Stimulated activated CD8-positive, alpha-beta memory T cell treated with anti-CD3 and anti-CD28 coated beads, Interleukin-7, amount 100 ng/mL, for 1 hour (primary cell): ENCODE data around the gene HTR1D.
"Not testable (repeated sequence)": the region's sequence is repeated elsewhere in the genome, so short reads cannot be mapped to it uniquely, and the experiment has no call there.

Experiments
- DNase-seq, 2 donors: peaks; one replicate each; pipeline ENCODE4 v3.0.0-alpha.2; 2020; ENCODE audit warnings: low read depth in 2 of 2

Gene HTR1D

DNA sequence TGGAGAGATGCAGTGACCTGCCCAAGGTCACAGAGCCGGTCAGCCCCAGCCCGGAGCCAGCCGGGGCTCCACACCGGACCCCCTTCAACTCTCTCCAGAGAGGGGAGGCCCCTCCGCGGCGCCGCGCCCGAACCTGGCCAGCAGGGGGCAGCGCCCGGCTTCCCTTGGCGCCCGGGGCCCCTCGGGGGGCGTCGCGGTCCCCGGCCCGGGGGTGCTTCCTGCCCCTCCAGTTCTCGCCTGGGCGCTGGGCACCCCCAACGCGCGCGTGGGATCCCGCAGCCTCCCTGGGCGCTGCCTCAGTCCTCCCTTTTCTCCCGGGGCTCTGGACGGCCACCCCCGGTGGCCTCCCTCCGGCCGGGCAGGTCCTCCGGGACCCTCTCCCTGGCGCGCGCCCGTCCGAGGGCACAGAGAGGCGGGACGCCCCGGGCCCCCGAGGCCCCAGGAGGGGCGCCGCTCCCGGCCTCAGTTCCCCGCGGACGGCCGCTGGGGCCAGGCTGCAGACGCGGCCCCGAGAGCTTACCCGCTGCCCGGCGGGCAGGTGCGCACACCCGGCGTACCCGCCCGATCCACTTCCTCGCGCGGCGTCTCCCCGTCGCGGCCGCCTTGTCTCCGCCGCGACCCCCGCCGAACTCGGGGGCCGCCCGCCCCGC is 406 bp downstream of the HTR1D start:
- no peak for DNase-seq

DNA sequence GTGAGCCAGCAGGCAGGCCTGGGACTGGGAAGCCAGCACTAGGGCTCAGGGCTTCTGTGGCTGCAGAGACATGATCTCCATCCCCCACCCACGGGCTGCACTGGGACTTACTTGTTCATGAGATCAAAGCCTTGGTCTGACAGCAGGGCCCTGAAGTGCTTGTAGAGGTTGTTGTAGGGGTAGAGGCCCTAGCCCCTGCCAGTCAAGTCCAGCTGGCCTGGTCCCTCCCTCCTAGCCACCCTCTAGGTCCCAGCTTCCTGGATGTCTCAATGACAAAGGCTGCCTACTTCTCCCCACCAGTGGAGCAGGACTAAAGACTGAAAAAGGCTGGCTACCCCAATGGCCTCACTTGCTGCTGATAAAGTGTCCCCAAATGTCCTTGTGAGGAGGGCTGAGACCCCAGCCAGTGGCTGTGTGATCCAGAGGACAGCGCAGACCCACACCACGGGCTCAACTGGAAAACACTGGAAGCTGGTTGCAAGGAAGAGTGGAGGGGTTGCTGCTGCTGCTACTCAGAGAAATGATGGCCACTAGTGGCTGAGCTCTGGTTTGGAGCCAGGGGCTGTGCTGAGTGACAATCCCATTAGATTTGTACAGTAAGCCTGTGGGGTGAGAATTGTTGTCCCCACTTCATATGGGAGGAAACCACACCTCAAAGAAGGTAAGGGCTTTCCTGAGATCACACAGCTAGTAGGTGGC is 1.4 kb downstream of the HTR1D start:
- no peak for DNase-seq

DNA sequence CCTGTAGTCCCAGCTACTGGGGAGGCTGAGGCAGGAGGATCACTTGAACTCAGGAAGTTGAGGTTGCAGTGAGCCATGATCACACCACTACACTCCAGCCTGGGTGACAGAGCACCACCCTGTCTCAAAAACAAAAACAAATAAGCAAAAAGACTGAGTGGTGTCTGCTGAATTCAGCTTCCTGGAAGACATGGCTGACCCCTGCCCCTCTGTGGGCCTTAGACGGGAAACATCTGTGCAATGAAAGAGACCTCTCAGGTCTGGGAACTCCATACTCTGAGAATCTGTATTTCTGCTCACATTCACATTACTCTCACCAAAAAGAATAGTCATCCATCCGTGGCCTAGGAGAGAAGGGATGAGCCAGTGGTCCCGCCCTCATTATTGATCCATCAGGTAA is 2.0 kb downstream of the HTR1D start:
- DNase-seq, result no peak

DNA sequence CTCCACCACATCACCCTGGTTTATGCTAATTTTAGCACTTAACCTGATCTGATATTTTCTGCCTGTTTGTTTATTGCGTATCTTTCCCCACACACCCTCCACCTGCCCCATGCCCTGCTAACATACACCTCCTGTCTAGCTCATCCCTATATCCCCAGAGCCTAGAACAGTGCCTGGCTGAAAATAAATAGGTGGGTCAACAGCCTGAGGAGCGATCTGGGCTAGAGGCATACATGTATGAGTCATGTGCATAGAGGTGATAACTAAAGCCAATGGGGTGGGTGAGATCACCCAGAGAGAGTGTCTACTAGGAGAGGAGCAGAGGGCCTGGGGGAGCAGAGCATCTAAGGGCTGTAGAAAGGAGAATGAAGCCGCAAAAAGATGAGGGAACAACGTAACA is 2.7 kb downstream of the HTR1D start:
- no peak for DNase-seq

DNA sequence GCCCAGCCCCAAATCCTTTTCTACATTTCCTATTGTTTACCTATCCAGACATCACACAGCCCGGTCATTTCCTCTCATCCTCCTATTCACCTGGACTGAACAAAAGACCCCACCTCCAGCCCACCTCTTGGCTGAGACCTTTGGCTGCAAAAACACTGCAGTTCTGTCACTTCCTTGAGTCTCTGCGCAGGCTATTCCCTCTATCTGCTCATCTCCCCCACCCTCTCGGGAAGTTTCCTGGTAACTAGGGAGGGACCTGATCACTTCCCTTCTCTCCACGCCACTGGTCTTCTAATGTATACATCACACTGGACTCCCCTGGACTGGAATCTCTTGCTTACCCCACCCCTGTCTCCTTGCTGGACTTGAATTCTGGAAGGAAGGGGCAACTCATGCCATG is 5.3 kb downstream of the HTR1D start:
- no peak for DNase-seq

DNA sequence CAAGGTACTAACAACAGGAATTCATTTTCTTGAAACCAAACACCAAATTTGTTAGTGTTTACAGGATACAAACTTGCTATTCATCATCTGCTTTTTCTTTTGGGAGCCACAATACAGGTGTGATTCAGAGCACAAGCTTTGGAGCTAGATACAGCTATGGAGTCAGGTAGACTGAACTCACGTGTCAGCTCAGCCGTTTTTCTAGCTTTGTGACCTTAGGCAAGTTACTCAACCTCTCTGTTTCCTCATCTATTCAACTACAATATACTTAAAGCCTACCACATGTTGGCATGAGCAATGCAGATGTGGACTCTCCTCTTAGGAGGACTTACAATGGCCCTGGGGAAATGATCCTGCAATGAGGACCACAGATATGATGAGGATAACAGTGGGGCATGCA is 6.3 kb downstream of the HTR1D start:
- no peak for DNase-seq

DNA sequence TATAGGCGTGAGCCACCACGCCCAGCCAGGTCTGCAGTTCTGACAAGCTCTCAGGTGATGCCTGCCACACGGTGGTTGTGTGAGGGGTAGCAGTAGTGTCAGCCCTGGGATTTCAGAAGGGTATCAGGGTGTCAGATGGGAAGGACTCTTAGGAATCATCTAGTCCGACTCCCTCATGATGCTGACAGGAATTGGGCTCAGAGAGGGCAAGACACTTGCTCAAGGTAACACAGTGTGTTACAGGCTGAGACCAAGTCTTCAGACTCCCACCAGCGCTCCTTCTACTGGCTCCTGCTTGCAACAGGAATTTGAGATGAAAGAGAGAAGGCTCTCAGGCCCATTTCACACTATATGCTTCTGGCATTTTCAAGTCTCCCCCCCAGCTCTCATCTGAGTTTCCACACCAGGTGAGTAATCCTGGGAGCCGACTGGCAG is 6.9 kb downstream of the HTR1D start:
- no peak for DNase-seq

DNA sequence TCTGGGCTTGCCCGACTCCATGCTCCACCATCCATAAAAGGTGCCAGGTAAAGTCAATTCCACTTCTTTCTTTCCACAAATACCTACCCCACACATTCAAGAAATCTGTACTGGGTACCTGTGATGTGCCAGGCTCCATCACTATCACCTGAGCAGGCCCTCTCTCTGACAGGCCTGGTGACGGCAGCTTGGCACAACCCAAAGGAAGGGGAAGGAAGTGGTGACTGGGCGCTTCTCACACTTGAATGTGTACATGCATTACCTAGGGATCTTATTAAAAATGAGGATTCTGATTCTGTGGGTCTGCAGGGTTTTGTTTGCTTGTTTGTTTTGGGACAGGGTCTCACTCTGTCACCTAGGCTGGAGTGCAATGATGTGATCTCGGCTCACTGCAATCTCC is 7.5 kb downstream of the HTR1D start:
- DNase-seq, result no peak

DNA sequence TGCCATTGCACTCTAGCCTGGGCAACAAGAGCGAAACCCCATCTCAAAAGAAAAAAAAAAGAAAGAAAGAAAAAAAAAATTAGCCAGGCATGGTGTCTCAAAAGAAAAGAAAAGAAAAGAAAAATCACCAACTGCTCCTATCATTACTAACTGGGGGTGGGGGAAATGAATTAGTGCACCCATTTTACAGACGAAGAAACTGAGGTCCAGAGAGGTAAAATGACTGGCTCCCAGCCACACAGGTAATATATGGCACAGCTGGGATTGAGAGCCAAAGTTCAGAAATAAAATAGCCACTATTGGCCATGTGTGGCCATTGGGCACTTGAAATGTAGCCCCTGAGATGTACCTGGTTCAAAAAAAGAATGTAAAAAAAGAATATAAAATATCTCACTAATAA is 8.8 kb downstream of the HTR1D start:
- DNase-seq, result no peak

DNA sequence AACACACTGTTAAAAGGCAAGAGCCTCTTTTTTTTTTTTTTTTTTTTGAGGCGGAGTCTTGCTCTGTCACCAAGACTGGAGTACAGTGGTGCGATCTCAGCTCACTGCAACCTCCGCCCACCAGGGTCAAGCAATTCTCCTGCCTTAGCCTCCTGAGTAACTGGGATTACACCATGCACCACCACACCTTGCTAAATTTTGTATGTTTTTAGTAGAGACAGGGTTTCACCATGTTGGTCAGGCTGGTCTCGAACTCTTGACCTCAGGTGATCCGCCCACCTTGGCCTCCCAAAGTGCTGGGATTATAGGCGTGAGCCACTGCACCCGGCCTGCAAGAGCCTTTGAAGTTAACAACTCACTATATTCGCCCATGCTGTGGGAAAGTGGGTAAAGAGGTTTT is 9.6 kb downstream of the HTR1D start:
- DNase-seq, result not testable (repeated sequence)

DNA sequence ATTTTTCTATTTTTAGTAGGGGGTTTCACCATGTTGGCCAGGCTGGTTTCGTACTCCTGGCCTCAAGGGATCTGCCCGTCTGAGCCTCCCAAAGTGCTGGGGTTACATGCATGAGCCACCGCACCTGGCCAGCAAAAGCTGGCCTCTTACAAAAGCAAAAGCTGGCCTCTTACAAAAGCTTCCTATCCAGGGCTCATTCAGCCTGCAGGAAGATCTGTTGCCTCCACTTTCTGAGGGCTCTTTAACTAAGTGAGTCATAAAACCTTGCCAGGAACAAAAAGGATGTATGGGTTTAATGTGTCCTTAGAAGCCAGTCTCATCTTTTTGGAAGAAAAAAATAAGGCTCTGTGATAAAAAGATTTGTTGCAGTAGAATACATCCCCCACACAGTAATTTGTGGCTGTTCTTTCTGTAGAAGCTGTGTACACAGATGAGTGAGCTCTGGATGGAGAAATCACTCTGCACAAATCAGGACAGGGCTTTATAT is 15.0 kb downstream of the HTR1D start:
- DNase-seq, result no peak

DNA sequence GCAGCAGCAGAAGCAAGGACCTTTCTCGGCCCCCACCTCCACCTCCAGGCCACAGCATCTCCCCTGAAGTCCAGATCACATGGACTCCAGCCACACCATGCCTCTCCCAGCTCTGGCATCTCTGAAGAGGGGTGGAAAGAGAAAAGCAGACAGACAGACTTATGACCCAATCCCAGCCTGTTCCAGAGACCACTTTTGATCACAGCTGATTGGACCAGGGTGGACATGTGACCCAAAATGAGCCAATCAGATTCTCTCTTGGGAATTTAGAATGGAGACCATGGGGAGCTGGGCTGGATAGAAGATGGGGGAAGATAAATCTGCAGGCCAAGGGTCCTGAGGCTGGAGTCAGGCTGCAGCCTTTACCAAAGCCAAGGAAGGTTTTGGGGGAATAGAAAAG is 16.4 kb downstream of the HTR1D start:
- no peak for DNase-seq

DNA sequence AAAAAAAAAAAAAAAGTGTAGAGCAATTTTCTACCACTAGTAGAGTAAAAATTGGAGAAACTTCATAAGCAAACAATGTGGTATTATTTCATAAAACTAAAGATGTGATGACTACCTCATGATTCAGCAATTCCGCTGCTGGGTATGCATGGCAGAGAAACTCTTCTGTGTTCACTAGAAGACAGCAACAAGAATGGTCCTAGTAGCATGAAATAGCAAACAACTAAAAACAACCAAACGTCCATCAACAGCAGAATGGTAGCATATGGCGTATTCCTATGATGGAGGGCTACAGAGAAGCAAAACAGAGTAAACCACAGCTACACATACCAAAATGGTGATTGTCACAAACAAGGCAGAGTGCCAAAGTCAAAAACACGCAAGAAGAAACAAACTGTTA is 18.9 kb downstream of the HTR1D start:
- DNase-seq, result no peak

DNA sequence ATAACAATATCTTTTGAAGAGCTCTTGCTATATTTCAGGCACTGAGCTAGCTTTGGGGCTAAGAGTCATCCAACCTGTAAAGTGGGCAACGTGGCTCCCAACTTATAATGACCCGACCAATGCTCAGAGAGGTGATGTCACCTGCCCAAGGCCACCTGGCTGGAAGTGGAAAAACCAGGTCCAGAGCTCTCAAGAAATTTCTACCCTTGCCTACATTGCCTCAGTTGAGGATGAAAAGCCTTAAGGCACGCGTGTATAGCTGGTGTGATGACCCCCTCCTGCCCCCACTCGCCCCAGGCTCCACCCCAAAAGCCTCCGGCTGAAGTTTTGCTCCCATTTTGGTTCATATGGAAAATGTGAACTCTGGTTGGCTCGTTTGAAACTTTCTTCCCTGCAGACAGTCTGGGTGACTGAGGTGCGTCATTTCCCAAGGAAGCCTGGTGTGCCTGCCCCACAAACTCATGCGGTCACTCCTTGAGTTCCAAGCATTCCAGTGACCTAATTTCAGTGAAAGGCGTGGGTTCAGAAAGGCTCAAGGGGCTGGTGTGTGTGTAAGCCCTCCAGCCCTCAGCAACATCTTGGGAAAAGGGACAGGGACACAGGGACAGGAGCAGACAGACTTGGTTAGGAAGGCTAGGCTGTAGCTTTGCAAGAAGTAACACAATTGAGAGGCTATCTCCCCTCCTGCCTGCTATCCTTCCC is 20.5 kb downstream of the HTR1D start:
- DNase-seq, result no peak

DNA sequence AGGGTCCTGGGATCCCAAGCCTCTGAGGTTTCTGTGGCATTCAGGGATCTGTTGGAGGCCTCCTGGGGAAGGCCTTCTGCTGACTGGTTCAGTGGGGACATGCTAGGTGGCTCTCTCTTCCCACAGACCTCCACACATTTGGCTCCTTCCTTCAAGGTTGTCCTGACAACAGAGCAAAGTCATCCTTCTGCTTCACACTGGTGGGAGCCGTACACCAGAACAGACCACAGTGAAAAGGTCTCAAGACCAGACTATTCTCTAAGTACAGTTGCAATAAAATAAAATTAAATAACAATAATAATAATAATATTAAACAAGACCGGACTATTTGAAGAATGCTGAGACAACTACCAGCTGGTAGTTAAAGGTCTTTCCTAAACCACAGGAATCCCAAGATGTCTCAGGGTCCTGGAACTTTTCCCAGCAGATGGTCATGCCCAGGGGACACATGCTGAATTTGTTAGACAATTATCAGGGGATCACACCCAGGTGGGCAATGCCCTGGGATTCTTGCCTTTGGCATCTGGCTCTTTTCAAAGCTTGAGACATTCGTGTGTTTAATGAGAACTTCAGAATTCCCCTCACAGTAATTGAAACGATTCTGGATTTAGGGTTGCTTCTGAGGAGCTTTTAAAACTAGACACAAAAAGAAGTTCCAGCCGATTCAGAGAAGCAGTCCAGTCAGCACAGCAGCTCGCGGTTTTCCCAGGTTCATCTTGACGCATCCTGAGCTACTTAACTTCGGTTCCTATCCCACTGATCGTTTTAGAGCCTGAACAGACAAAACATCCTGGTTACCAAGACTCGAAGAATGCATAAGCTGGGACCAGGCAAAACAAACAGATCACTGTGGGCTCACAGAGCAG is 22.9 kb downstream of the HTR1D start:
- DNase-seq, result no peak

DNA sequence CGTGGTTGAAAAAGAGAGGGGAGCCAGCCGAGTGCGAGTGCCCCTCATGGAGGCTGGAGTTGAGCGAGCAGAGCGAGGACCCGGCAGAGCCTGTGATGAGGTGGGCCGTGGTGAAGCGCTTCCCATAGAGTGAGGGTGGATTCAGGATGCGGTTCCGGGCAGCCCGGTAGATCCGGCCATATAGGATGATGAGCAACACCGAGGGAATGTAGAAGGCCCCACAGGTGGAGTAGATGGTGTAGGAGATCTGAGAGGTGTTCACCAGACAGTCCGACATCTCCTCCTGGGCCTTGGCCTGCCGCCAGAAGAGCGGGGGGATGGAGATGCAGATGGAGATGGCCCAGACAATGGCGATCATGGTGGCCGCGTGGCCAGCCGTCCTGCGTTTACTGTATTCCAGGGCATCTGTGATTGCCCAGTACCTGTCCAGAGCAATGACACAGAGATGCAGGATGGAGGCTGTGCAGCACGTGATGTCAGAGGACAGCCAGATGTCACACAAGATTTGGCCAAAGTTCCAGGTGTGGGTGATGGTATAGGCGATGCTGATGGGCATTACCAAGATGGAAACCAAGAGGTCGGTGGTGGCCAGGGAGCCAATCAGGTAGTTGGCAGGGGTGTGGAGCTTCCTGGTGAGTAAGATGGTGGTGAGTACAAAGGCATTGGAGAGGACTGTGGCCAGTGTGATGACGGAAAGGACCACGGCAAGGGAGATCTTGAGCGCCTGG is 23.7 kb downstream of the HTR1D start:
- DNase-seq, result no peak

DNA sequence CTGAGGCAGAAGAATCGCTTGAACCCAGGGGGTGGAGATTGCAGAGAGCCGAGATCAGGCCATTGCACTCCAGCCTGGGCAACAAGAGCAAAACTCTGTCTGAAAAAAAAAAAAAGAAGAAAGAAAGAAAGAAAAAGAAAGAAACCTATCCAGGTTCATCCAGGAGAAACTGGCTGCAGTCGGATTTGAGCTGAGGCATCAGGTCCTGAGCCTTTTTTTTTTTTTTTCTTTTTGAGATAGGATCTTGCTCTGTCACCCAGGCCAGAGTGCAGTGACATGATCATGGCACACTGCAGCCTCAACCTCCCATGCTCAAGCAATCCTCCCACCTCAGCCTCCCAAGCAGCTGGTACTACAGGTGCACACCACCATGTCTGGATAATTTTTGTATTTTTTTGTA is 26.1 kb downstream of the HTR1D start:
- DNase-seq, result no peak

DNA sequence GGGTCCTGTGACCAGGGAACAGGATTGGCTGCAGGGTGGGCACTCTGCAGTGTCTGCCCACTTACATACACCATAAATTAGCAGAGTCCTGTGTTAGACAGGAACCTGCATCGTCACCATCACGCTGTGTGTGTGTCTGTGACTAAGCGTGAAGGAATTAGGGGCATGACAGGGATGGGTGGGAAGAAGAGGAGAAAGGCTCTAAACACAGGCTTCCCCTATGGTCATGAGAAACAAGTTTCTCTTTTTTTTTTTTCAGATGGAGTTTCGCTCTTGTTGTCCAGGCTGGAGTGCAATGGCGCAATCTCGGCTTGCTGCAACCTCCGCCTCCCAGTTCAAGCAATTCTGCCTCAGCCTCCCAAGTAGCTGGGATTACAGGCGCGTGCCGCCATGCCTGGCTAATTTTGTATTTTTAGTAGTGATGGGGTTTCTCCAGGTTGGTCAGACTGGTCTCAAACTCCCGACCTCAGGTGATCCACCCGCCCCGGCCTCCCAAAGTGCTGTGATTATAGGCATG is 28.3 kb downstream of the HTR1D start:
- not testable (repeated sequence) for DNase-seq

DNA sequence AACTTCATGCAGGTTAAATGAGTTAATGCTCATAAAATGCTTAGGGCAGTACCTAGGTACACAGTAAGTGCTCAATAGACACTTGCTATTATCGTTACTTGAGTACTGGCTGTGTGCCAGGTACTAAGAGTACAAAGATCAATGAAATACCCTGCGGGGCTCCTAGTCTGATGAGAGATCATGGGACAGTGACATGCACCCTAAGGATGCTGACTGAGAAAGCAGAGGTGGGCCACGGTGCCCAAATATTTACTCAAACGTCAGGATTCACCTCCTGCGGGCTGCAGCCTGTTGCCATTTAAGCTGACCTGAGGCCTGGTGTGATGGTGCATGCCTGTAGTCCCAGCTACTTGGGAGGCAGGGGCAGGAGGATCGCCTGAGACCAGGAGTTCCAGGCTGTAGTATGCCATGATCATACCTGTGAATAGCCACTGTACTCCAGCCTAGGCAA is 28.8 kb downstream of the HTR1D start:
- DNase-seq, result no peak

DNA sequence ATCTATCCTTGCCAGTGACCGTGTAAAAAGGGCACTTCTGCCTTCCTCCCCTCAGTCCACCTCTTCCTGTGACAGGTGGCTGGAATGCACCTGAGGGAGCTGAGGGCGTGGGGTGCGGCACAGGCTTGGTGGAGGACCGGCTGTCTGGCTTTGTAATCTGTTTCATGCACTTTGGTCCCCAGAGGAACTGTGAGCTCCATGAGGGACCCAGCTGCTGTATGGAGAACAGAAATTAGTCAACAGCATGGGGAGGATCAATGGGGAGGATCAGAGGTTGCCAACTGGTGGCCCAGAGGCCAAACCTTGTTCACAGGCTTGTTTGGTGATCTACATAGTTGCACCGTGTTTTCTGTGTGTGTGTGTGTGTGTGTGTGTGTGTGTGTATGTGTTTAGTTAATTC is 29.7 kb downstream of the HTR1D start:
- DNase-seq, result no peak

DNA sequence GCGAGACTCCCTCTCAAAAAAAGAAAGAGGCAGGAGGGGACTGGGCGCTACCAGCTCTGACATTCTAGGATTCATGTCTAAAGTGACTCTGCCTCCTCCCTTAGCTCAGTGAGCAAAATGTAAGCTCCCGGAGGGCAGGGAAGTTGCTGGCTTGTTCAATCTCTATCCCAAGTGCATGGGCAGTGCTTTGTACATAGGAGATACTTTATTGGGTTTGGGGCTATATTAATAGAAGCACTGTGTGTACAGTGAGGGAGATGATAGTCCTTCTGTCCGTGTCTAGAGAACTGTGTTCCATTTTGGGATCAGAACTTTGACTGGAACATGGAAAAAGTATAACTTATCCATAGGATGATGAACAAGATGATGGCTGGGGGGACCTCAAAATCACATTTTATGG is 31.9 kb downstream of the HTR1D start:
- no peak for DNase-seq
